IMR-90 (cell line): ENCODE measurements around the gene TNS1. TPM values are rescaled to one million over a fixed set of nuclear protein-coding genes. Genes with fewer than 3 reads are reported as not detected.

Experiments used
- ATAC-seq: fragments of 200-7000 bp; cut with Tn5 transposase; 2 replicates; pipeline ENCODE4 v1.9.1; 2020; ENCODE audit warnings: low read depth, mild to moderate bottlenecking, moderate library complexity
- BruUV-seq: library from RNA; stranded (reverse); fragments of 400-500 nt; replicated peaks from 2 replicates; lab custom pipeline; 2021; lab: Mats Ljungman, UMichigan
- CTCF ChIA-PET: fragments of 300-600 bp; formaldehyde crosslinking; extraction: SDS; loops from one replicate; lab custom pipeline; 2021; ENCODE audit warnings: antibody characterized with exemption; lab: Yijun Ruan, JAX
- POLR2A ChIA-PET: fragments of 300-600 bp; sonication (Branson Sonifier 250); formaldehyde crosslinking; loops from one replicate; lab custom pipeline; 2022; ENCODE audit warnings: antibody characterized with exemption; ENCODE audit not compliant: unreplicated experiment; lab: Charles Lee
- DNase-seq: peaks from one replicate; pipeline ENCODE4 v3.0.0; 2013
- H2AFZ ChIP-seq: replicated peaks from 2 replicates; pipeline ENCODE3; 2013; ENCODE audit warnings: low read length, mild to moderate bottlenecking; ENCODE audit not compliant: poor library complexity
- H2AK5ac ChIP-seq: 2 replicates; pipeline ENCODE4 v1.6.1; 2013; ENCODE audit warnings: low read depth, low read length, inconsistent platforms
- H2AK9ac ChIP-seq: replicated peaks from 2 replicates; pipeline ENCODE3; 2013; ENCODE audit warnings: mild to moderate bottlenecking, low read depth, low read length, moderate library complexity; ENCODE audit not compliant: poor library complexity
- H2BK120ac ChIP-seq: 2 replicates; pipeline ENCODE4 v1.6.1; 2013; ENCODE audit warnings: low read depth, low read length, inconsistent platforms
- H2BK15ac ChIP-seq: 3 replicates; pipeline ENCODE4 v1.6.1; 2013; ENCODE audit warnings: low read depth, low read length, inconsistent platforms
- H2BK20ac ChIP-seq: 2 replicates; pipeline ENCODE4 v1.6.1; 2013; ENCODE audit warnings: low read depth, mild to moderate bottlenecking, inconsistent platforms, low read length, moderate library complexity
- H2BK5ac ChIP-seq: 2 replicates; pipeline ENCODE4 v1.6.1; 2013; ENCODE audit warnings: mild to moderate bottlenecking, low read depth, low read length, inconsistent platforms; ENCODE audit not compliant: poor library complexity, severe bottlenecking
- H3K14ac ChIP-seq: replicated peaks from 2 replicates; pipeline ENCODE4 v1.6.1; 2013; ENCODE audit warnings: low read depth, low read length, inconsistent platforms
- H3K18ac ChIP-seq: 2 replicates; pipeline ENCODE4 v1.6.1; 2013; ENCODE audit warnings: low read depth, low read length, control low read depth
- H3K23ac ChIP-seq: 2 replicates; pipeline ENCODE4 v1.6.1; 2013; ENCODE audit warnings: low read depth, low read length, inconsistent platforms
- H3K27ac ChIP-seq: 2 replicates; pipeline ENCODE4 v1.5.1; 2013; ENCODE audit warnings: mild to moderate bottlenecking, control low read depth, low read length; ENCODE audit not compliant: insufficient read depth
- H3K27me3 ChIP-seq: 2 replicates; pipeline ENCODE4 v1.6.1; 2013; ENCODE audit warnings: low read length; ENCODE audit not compliant: control insufficient read depth, insufficient read depth
- H3K36me3 ChIP-seq: 2 replicates; pipeline ENCODE4 v1.6.1; 2013; ENCODE audit warnings: low read length, mixed read lengths; ENCODE audit not compliant: control insufficient read depth, insufficient read depth
- H3K4ac ChIP-seq: 2 replicates; pipeline ENCODE4 v1.6.1; 2013; ENCODE audit warnings: low read depth, low read length, inconsistent platforms
- H3K4me1 ChIP-seq: 2 replicates; pipeline ENCODE4 v1.6.1; 2013; ENCODE audit warnings: low read length, mixed read lengths; ENCODE audit not compliant: control insufficient read depth, insufficient read depth
- H3K4me2 ChIP-seq: 2 replicates; pipeline ENCODE4 v1.6.1; 2013; ENCODE audit warnings: low read depth, mild to moderate bottlenecking, control low read depth, low read length, moderate library complexity
- H3K4me3 ChIP-seq: 2 replicates; pipeline ENCODE4 v1.5.1; 2013; ENCODE audit warnings: low read depth, mild to moderate bottlenecking, control low read depth, low read length, moderate library complexity; ENCODE audit not compliant: insufficient read depth
- H3K56ac ChIP-seq: 2 replicates; pipeline ENCODE4 v1.6.1; 2013; ENCODE audit warnings: low read length, inconsistent platforms; ENCODE audit not compliant: insufficient read depth; ENCODE audit errors: extremely low read depth
- H3K79me1 ChIP-seq, 2 experiments: 2 replicates each; pipeline ENCODE4 v1.6.1; 2013; ENCODE audit warnings: low read length in 2 of 2, inconsistent platforms in 1 of 2, low read depth in 1 of 2
- H3K9ac ChIP-seq: 2 replicates; pipeline ENCODE4 v1.6.1; 2013; ENCODE audit warnings: low read depth, low read length, control low read depth
- H3K9me1 ChIP-seq: 2 replicates; pipeline ENCODE4 v1.6.1; 2013; ENCODE audit warnings: low read length, inconsistent platforms; ENCODE audit not compliant: insufficient read depth
- H3K9me3 ChIP-seq: 2 replicates; pipeline ENCODE4 v1.6.1; 2013; ENCODE audit warnings: low read length; ENCODE audit not compliant: control insufficient read depth, insufficient read depth
- H4K20me1 ChIP-seq: 2 replicates; pipeline ENCODE4 v1.6.1; 2013; ENCODE audit warnings: low read length, inconsistent platforms; ENCODE audit not compliant: insufficient read depth
- H4K5ac ChIP-seq: 2 replicates; pipeline ENCODE4 v1.6.1; 2013; ENCODE audit warnings: mild to moderate bottlenecking, low read depth, low read length, control low read depth
- H4K8ac ChIP-seq, 2 experiments: 2 replicates each; pipeline ENCODE4 v1.6.1; 2013; ENCODE audit warnings: low read depth in 2 of 2, low read length in 2 of 2, control low read depth in 1 of 2, inconsistent platforms in 1 of 2
- H4K91ac ChIP-seq: 2 replicates; pipeline ENCODE4 v1.6.1; 2013; ENCODE audit warnings: low read depth, low read length, inconsistent platforms; ENCODE audit not compliant: insufficient read depth
- BHLHE40 ChIP-seq: fragments of 150-350 bp; IDR thresholded peaks from 2 replicates; pipeline ENCODE4 v1.6.1; 2016; ENCODE audit warnings: mild to moderate bottlenecking, low read depth, low read length
- CTCF ChIP-seq: conservative IDR thresholded peaks from 2 replicates; pipeline ENCODE4 v1.5.1; 2012; ENCODE audit warnings: mild to moderate bottlenecking, low read depth, low read length, improper control_type of control experiment
- ELK1 ChIP-seq: fragments of 150-350 bp; IDR thresholded peaks from 2 replicates; pipeline ENCODE4 v1.6.1; 2016; ENCODE audit warnings: low read depth, mild to moderate bottlenecking, low read length, moderate library complexity, borderline replicate concordance
- MAFK ChIP-seq: IDR thresholded peaks from 2 replicates; pipeline ENCODE4 v1.6.1; 2012; ENCODE audit warnings: low read depth, low read length, improper control_type of control experiment
- MXI1 ChIP-seq: IDR thresholded peaks from 2 replicates; pipeline ENCODE4 v1.6.1; 2012; ENCODE audit warnings: low read depth, mild to moderate bottlenecking, low read length, moderate library complexity, borderline replicate concordance
- NFE2L2 ChIP-seq: fragments of 150-350 bp; IDR thresholded peaks from 2 replicates; pipeline ENCODE4 v1.6.1; 2016; ENCODE audit warnings: low read depth, mild to moderate bottlenecking, low read length
- POLR2A ChIP-seq: IDR thresholded peaks from 2 replicates; pipeline ENCODE4 v1.6.1; 2012; ENCODE audit warnings: mild to moderate bottlenecking, low read depth, low read length
- RCOR1 ChIP-seq: IDR thresholded peaks from 2 replicates; pipeline ENCODE4 v1.6.1; 2012; ENCODE audit warnings: mild to moderate bottlenecking, low read length, improper control_type of control experiment; ENCODE audit not compliant: insufficient replicate concordance
- RFX5 ChIP-seq: IDR thresholded peaks from 2 replicates; pipeline ENCODE4 v1.8.0; 2012; ENCODE audit warnings: low read depth, mild to moderate bottlenecking, low read length, moderate library complexity
- SMC3 ChIP-seq: fragments of 150-350 bp; IDR thresholded peaks from 2 replicates; pipeline ENCODE4 v1.6.1; 2016; ENCODE audit warnings: low read depth, mild to moderate bottlenecking, antibody characterized with exemption, low read length, moderate library complexity
- WGBS, 2 experiments: methylation state at CpG; one replicate each; pipeline versions ENCODE4 v1.1.5 to v1.1.7; 2013; ENCODE audit warnings: missing lambda C conversion rate in 2 of 2; ENCODE audit not compliant: insufficient read length in 1 of 2; ENCODE audit errors: extremely low coverage in 2 of 2; 5-methylcytosine and 5-hydroxymethylcytosine counted together
- dilution Hi-C: fragments of 300-500 bp; cut with HindIII; formaldehyde crosslinking; loops from one replicate; pipeline ENCODE4 v1.14.3; 2018; ENCODE audit warnings: low sequenced_read_pairs; ENCODE audit not compliant: unreplicated experiment
- in situ Hi-C: fragments of 300-500 bp; cut with MboI; formaldehyde crosslinking; loops from 3 replicates; pipeline ENCODE4 v1.14.3; 2019; ENCODE audit warnings: low sequenced_read_pairs, inconsistent platforms, mixed read lengths
- intact Hi-C: fragments of 100-400 bp; cut with micrococcal nuclease; formaldehyde crosslinking; loops from 2 replicates; pipeline ENCODE4 v1.10.0; 2022
- polyA plus RNA-seq, 3 experiments: library from polyadenylated mRNA; depleted of rRNA; stranded (reverse); fragments of >200 nt; gene quantifications; 2 replicates each; pipeline ENCODE4 v1.2.3, GENCODE V29; 2012; ENCODE audit warnings: low replicate concordance in 1 of 3
- total RNA-seq: library from RNA; depleted of rRNA; stranded (reverse); fragments of >200 nt; gene quantifications from 2 replicates; pipeline ENCODE4 v1.2.3, GENCODE V29; 2012

The TNS1 gene
- total and polyA plus RNA-seq, 2 of the 4 experiments (the other 2 are of a cell fraction), result 41.1 to 45.2 TPM

- Histone ChIP-seq H3K23ac (no peak overlapping the region), H3K56ac (no peak overlapping the region), H2BK15ac (0 out of 3 replicates have a peak overlapping the region, but pooled peaks have one; percentile 15), H3K9me1 (peaks cover 26% of the 10 kb centered on the region), H3K4me2 (no peak overlapping the region), H2BK5ac (no peak overlapping the region), H4K20me1 (peaks cover 5% of the 10 kb centered on the region; the same call in 1 of the 2 replicates), H2BK20ac (no peak overlapping the region), H2AK5ac (0 out of 2 replicates have a peak overlapping the region, but pooled peaks have one; percentile 6), H4K8ac (no peak overlapping the region), H2AFZ (no peak overlapping the region), H2AK9ac (no peak overlapping the region), H4K91ac (peak overlapping the region; percentile 51; the same call in 1 of the 2 replicates), H3K4me3 (no peak overlapping the region), H4K5ac (no peak overlapping the region), H3K9me3 (no peaks in the 10 kb centered on the region), H3K9ac (no peak overlapping the region), H3K36me3 (no peaks in the 10 kb centered on the region), H3K4ac (no peak overlapping the region; the same call in 1 of the 2 replicates), H3K27me3 (no peaks in the 10 kb centered on the region), H2BK120ac (no peak overlapping the region; the same call in 1 of the 2 replicates), H3K79me1 (peaks cover 9 to 60% of the 10 kb centered on the region in 2 experiments), H3K18ac (no peak overlapping the region), H3K14ac (0 out of 2 replicates have a peak overlapping the region, but pooled peaks have one; percentile 2), H3K4me1 (peaks cover 39% of the 10 kb centered on the region), H3K27ac (peak overlapping the region; percentile 3; the same call in 1 of the 2 replicates)
- WGBS, 2 experiments, result 62% methylated on average over 2 of the region's 3 CpGs; no CpG with 5 or more reads in 1 of the 2 experiments
- BruUV-seq, result no TSS peak
- dilution Hi-C loops (no loop called here), intact Hi-C loops (no loop called here), in situ Hi-C loops (no loop called here)
- ATAC-seq, result no peak
- ChIA-PET CTCF (no interaction called here), POLR2A (no interaction called here)
- no peak for DNase-seq
- TF ChIP-seq MAFK, result no peak
- no peak for TF ChIP-seq BHLHE40
- TF ChIP-seq POLR2A, result no peak
- TF ChIP-seq NFE2L2, result no peak
- TF ChIP-seq SMC3, result no peak
- no peak for TF ChIP-seq RCOR1
- no peak for TF ChIP-seq MXI1
- no peak for TF ChIP-seq ELK1
- no peak for TF ChIP-seq RFX5
- no peak for TF ChIP-seq CTCF
Measured at GRCh38 chr2:218005486-218005885, 2.7 kb upstream of the TNS1 start.
